ENCODE data around the gene FKTN. TPM values are rescaled to one million over a fixed set of nuclear protein-coding genes. Genes with fewer than 3 reads are reported as not detected.
"Not testable (repeated sequence)": the region's sequence is repeated elsewhere in the genome, so short reads cannot be mapped to it uniquely, and the experiment has no call there.

FKTN gene
- total and polyA plus RNA-seq, 2 donors (not counting 3 experiments of a cell fraction or from before 2014, with no cell fraction given): 2.8 to 13.2 TPM

GRCh38 chr9:105572455-105572854 lies 14.5 kb downstream of the FKTN start:
- Histone ChIP-seq H4K20me1 (replicated peaks; ENCODE audit: control insufficient read depth, extremely low read depth, insufficient read depth, low read length) (no peaks in the 10 kb centered on the region), H3K4me3 (replicated peaks in 1 of 3; ENCODE audit: insufficient read depth in 1 of 3, low read depth in 1 of 3, low read length in 3 of 3) (no peak overlapping the region), H3K4me1 (ENCODE audit: control insufficient read depth, extremely low read depth, insufficient read depth, low read length) (no peaks in the 10 kb centered on the region), H3K27ac (ENCODE audit: insufficient read depth, low read depth, low read length) (no peak overlapping the region), H3K79me2 (ENCODE audit: control insufficient read depth, insufficient read depth, low read length) (no peaks in the 10 kb centered on the region), H3K9me1 (replicated peaks; ENCODE audit: control insufficient read depth, extremely low read depth, insufficient read depth, low read length) (no peaks in the 10 kb centered on the region), H3K4me2 (ENCODE audit: insufficient read depth, low read length) (no peak overlapping the region), H2AFZ (ENCODE audit: low read depth, low read length) (no peak overlapping the region), H3K36me3 (ENCODE audit: control insufficient read depth in 2 of 2, extremely low read depth in 1 of 2, insufficient read depth in 2 of 2, low read length in 2 of 2) (no peaks in the 10 kb centered on the region), H3K9ac (replicated peaks; ENCODE audit: extremely low read depth, insufficient read depth, low read length) (no peak overlapping the region), H3K9me3 (replicated peaks; ENCODE audit: control insufficient read depth, insufficient read depth, low read length) (no peaks in the 10 kb centered on the region), H3K27me3 (ENCODE audit: control insufficient read depth in 2 of 2, insufficient read depth in 2 of 2, low read length in 2 of 2) (no peaks in the 10 kb centered on the region)
- DNase-seq (ENCODE audit: low read depth, low spot score) (no peak), FAIRE-seq (no peak)
- CTCF ChIA-PET: no interaction called here
- intact Hi-C loops (cut with micrococcal nuclease) (no loop called here), dilution Hi-C loops (cut with MboI; ENCODE audit: extremely low pct_ligation_motif_present, low sequenced_read_pairs) (no loop called here)
- BruUV-seq (replicated peaks): no TSS peak
- POLR2A ChIA-PET: no interaction called here
- TF ChIP-seq FOS (IDR thresholded peaks at IDR 0.05; ENCODE audit: borderline replicate concordance, insufficient read depth, low read length): no peak
- TF ChIP-seq EZH2 (IDR thresholded peaks at IDR 0.05; ENCODE audit: borderline replicate concordance, low read depth, low read length, severe bottlenecking): no peak
- TF ChIP-seq, protein P1, sequence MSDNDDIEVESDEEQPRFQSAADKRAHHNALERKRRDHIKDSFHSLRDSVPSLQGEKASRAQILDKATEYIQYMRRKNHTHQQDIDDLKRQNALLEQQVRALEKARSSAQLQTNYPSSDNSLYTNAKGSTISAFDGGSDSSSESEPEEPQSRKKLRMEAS (IDR thresholded peaks at IDR 0.05; ENCODE audit: insufficient read depth, insufficient read length): no peak
- TF ChIP-seq, protein P2, sequence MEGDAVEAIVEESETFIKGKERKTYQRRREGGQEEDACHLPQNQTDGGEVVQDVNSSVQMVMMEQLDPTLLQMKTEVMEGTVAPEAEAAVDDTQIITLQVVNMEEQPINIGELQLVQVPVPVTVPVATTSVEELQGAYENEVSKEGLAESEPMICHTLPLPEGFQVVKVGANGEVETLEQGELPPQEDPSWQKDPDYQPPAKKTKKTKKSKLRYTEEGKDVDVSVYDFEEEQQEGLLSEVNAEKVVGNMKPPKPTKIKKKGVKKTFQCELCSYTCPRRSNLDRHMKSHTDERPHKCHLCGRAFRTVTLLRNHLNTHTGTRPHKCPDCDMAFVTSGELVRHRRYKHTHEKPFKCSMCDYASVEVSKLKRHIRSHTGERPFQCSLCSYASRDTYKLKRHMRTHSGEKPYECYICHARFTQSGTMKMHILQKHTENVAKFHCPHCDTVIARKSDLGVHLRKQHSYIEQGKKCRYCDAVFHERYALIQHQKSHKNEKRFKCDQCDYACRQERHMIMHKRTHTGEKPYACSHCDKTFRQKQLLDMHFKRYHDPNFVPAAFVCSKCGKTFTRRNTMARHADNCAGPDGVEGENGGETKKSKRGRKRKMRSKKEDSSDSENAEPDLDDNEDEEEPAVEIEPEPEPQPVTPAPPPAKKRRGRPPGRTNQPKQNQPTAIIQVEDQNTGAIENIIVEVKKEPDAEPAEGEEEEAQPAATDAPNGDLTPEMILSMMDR (IDR thresholded peaks at IDR 0.05; ENCODE audit: extremely low read depth in 1 of 2, insufficient read depth in 1 of 2, low read depth in 1 of 2, low read length in 2 of 2): no peak
- no peak for TF ChIP-seq MYC (IDR thresholded peaks at IDR 0.05; ENCODE audit: low read depth, low read length)
- no peak for TF ChIP-seq GATA2 (IDR thresholded peaks at IDR 0.05; ENCODE audit: insufficient read depth, insufficient read length, low read depth, low read length)
- TF ChIP-seq JUN (IDR thresholded peaks at IDR 0.05; ENCODE audit: borderline replicate concordance, insufficient read depth, insufficient read length, low read depth): no peak
- TF ChIP-seq POLR2A (IDR thresholded peaks at IDR 0.05; ENCODE audit: low read depth, low read length): no peak
- TF ChIP-seq POLR2AphosphoS5 (IDR thresholded peaks at IDR 0.05; ENCODE audit: insufficient read depth, low read depth, low read length): no peak

GRCh38 chr9:105579952-105580351 lies 22.0 kb downstream of the FKTN start:
- H3K27ac ChIP-seq (ENCODE audit: insufficient read depth, low read depth, low read length); FAIRE-seq; dilution Hi-C loops (cut with MboI; ENCODE audit: extremely low pct_ligation_motif_present, low sequenced_read_pairs); DNase-seq (ENCODE audit: low read depth, low spot score); intact Hi-C loops (cut with micrococcal nuclease); H3K4me2 ChIP-seq (ENCODE audit: insufficient read depth, low read length); CTCF ChIA-PET; H3K9me1 ChIP-seq (replicated peaks; ENCODE audit: control insufficient read depth, extremely low read depth, insufficient read depth, low read length); H3K4me1 ChIP-seq (ENCODE audit: control insufficient read depth, extremely low read depth, insufficient read depth, low read length); H2AFZ ChIP-seq (ENCODE audit: low read depth, low read length); POLR2A ChIA-PET; H3K79me2 ChIP-seq (ENCODE audit: control insufficient read depth, insufficient read depth, low read length); H3K36me3 ChIP-seq (ENCODE audit: control insufficient read depth in 2 of 2, extremely low read depth in 1 of 2, insufficient read depth in 2 of 2, low read length in 2 of 2); BruUV-seq (replicated peaks); H3K27me3 ChIP-seq (ENCODE audit: control insufficient read depth in 2 of 2, insufficient read depth in 2 of 2, low read length in 2 of 2); H3K4me3 ChIP-seq (replicated peaks in 1 of 3; ENCODE audit: insufficient read depth in 1 of 3, low read depth in 1 of 3, low read length in 3 of 3); H4K20me1 ChIP-seq (replicated peaks; ENCODE audit: control insufficient read depth, extremely low read depth, insufficient read depth, low read length); H3K9ac ChIP-seq (replicated peaks; ENCODE audit: extremely low read depth, insufficient read depth, low read length); H3K9me3 ChIP-seq (replicated peaks; ENCODE audit: control insufficient read depth, insufficient read depth, low read length): not testable (repeated sequence)

DNA sequence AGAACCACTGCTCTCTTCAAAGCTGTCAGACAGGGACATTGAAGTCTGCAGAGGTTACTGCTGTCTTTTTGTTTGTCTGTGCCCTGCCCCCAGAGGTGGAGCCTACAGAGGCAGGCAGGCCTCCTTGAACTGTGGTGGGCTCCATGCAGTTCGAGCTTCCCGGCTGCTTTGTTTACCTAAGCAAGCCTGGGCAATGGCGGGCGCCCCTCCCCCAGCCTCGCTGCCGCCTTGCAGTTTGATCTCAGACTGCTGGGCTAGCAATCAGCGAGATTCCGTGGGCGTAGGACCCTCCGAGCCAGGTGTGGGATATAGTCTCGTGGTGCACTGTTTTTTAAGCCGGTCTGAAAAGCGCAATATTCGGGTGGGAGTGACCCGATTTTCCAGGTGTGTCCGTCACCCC lies 23.6 kb downstream of the FKTN start:
- CTCF ChIA-PET; H3K4me3 ChIP-seq (replicated peaks in 1 of 3; ENCODE audit: insufficient read depth in 1 of 3, low read depth in 1 of 3, low read length in 3 of 3); H3K4me1 ChIP-seq (ENCODE audit: control insufficient read depth, extremely low read depth, insufficient read depth, low read length); H3K36me3 ChIP-seq (ENCODE audit: control insufficient read depth in 2 of 2, extremely low read depth in 1 of 2, insufficient read depth in 2 of 2, low read length in 2 of 2); H3K79me2 ChIP-seq (ENCODE audit: control insufficient read depth, insufficient read depth, low read length); H2AFZ ChIP-seq (ENCODE audit: low read depth, low read length); POLR2A ChIA-PET; BruUV-seq (replicated peaks); H3K27ac ChIP-seq (ENCODE audit: insufficient read depth, low read depth, low read length); H3K4me2 ChIP-seq (ENCODE audit: insufficient read depth, low read length); H4K20me1 ChIP-seq (replicated peaks; ENCODE audit: control insufficient read depth, extremely low read depth, insufficient read depth, low read length); dilution Hi-C loops (cut with MboI; ENCODE audit: extremely low pct_ligation_motif_present, low sequenced_read_pairs); H3K9me1 ChIP-seq (replicated peaks; ENCODE audit: control insufficient read depth, extremely low read depth, insufficient read depth, low read length); FAIRE-seq; H3K9ac ChIP-seq (replicated peaks; ENCODE audit: extremely low read depth, insufficient read depth, low read length); DNase-seq (ENCODE audit: low read depth, low spot score); intact Hi-C loops (cut with micrococcal nuclease); H3K27me3 ChIP-seq (ENCODE audit: control insufficient read depth in 2 of 2, insufficient read depth in 2 of 2, low read length in 2 of 2); H3K9me3 ChIP-seq (replicated peaks; ENCODE audit: control insufficient read depth, insufficient read depth, low read length): not testable (repeated sequence)
